NCI-H2227 treated with DMSO at 0.1 percent for 48 hours (cell line): ENCODE results near the gene PITX3.
A peak's percentile ranks its signal among the peaks of the same experiment; 100 is the strongest.
"Not testable (repeated sequence)": the region's sequence is repeated elsewhere in the genome, so short reads cannot be mapped to it uniquely, and the experiment has no call there.

Experiments
- DNase-seq: peaks from one replicate; lab custom pipeline; 2025; lab: John Stamatoyannopoulos, UW

Gene PITX3

GRCh38 chr10:102226542-102226870 is 14.8 kb downstream of the PITX3 start:
- no peak for DNase-seq

GRCh38 chr10:102225646-102226541 is 15.4 kb downstream of the PITX3 start, which contains the start of gene ELOVL3:
Gene ELOVL3 (plus strand): TSS chr10:102226299. CDS start chr10:102226549, 250 bp downstream.
- DNase-seq, result peak; percentile 88

GRCh38 chr10:102222797-102223196 is 18.5 kb downstream of the PITX3 start:
- DNase-seq, result no peak

- DNase-seq, result no peak
Measured at GRCh38 chr10:102220612-102221011, 20.7 kb downstream of the PITX3 start.

- DNase-seq, result no peak
Measured at GRCh38 chr10:102219370-102219769, 21.9 kb downstream of the PITX3 start.

- not testable (repeated sequence) for DNase-seq
Measured at GRCh38 chr10:102213599-102213998, 27.7 kb downstream of the PITX3 start.

GRCh38 chr10:102211615-102212299 is 29.6 kb downstream of the PITX3 start:
- DNase-seq, result no peak

DNA sequence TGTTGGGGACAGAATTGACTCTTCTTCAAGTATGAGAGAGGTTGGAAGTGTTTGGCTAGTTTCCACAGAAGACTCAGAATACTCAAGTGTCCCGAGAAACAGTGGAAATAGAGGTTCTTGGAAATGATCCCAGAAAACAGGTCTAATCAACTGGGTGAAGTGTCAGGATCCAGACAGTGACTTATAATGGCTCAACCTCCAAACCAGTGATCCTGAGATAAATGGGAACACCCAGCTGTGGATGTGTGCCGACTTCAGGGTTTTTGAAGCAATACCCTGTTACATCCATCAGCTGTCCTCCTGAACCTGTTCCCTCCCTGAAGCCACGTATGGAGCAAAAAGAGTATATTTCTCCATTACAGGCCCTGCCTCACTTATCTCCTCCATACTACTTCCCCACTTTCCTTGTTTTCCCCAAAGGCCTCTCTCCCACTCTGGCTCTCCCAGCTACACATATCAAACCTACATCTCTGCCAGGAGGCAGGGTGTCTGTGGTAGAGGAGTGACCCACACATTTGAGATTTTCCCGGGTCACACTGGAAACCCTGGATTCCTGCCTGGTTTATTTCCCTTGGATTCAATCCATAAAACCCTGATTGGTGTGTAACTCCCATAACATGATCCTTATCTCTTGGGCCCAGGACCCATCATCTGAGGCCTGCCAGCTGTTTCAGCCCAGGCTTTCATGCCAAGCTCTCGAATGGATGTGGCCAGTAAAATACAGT is 32.8 kb downstream of the PITX3 start:
- DNase-seq, result no peak

GRCh38 chr10:102202386-102202785 is 38.9 kb downstream of the PITX3 start:
- no peak for DNase-seq

- no peak for DNase-seq
Measured at GRCh38 chr10:102200751-102201640, 40.3 kb downstream of the PITX3 start.

DNA sequence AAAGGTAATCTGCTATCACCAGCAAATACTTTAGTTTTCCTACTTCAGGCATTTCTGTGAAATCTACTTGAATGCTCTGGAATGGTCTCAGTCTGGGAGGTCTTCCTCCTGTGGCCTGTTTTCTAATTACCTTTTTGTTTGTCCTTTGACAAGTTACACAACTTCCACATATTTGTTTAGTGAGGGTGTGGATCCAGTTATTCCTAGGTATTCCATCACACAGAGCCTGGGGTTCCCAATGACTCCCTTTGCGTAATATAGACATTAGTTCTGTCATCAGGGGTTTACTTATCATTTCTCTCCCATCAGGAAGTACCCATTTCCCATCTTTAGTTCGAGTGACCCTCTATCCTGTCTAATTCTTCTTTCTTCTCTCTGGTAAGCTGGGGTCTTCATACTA is 43.3 kb downstream of the PITX3 start:
- DNase-seq, result no peak

DNA sequence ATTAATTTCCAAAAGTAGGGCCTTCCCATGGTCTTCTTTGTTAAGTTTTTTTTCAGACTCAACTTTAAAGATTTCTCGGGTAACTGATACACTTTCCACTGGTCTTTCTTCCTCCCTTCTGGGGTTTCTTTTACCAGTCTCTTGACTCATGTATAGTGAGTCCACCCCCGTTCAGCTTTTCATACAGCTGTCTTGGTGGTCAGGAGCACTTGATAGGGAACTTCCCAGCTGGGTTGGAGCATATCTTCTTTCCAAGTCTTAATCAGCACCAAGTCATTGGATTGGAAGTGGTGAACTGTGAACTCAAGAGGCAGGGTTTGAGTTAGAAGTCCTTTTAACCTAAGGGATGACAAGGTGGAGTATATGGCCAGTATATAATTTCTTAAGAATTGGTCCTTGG is 44.4 kb downstream of the PITX3 start:
- no peak for DNase-seq

DNA sequence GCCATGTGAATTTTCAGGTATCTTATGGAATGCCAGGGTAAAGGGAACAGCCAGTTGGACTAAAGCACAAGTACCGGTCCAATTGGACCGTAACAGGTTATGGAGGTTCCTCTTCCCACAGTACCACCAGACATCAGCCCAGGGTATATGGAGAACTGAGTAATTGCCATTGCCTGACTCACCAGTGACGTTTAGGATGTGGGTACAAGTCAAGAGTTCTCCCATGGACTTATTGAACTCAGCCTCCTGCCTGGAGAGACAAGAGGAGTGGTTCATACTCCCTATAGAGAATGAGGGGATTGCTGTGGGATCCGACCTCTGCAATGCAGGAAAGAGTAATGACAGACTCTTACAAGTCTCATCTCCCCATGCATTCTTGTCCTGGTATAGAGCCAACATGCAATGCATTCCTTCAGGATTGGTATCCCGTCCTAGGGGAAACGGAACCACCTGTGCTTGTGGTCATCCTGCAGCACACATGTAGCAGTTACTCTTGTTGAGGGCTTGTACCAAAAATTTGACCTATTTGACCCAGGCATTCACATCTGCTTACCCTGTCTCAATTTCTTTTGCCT is 45.9 kb downstream of the PITX3 start:
- DNase-seq, result no peak

DNA sequence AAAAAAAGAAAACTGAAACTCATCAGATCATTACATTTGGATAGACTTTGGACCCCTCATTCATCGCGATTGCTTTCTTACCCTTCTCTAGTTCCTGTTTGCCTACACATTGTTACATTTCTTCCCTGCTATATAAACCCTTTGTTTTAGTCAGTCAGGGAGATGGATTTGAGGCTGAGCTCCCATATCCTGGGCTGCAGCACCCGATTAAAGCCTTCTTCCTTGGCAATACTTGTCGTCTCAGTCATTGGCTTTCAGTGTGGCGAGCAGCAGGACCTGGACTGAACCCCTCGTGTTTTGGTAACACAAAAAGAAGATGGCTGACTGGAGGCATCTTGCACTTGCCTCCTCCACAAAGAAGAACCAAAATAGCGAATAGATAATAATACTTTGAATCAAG is 49.4 kb downstream of the PITX3 start:
- DNase-seq, result no peak

DNA sequence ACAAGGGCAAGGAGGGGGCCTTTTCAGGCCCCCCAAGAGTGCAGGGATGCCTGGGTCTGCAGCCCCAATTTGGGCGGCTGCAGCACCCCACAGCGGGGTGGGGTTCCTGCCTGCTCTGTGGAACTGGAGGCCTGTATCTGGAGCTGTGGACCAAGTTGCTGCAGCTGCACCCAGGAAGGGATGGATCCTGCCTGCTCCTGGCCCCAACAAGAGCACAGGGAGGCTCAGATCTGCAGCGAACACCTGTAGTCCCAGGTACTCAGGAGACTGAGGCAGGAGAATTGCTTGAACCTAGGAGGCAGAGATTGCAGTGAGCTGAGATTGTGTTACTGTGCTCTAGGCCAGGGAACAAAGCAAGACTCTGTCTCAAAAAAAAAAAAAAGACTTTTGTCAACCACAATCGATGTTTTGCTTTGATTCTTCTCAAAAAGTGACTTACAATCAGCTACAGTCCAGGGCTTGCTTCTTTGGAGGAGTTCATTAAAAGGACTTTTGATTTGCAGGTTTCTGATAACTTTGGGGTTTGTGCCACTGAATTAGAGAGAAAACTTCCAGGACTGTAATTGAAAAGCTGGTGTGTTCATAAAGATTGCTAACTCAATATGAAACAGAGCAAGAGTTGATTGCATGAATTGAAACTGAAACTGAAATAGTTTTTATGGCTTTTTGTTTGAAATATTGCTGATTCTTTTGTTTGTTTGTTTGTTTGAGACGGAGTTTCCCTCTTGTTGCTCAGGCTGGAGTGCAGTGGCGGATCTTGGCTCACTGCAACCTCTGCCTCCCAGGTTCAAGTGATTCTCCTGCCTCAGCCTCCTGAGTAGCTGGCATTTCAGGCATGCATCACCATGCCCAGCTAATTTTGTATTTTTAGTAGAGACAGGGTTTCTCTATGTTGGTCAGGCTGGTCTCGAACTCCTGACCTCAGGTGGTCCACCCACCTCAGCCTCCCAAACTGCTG is 52.1 kb downstream of the PITX3 start:
- not testable (repeated sequence) for DNase-seq

DNA sequence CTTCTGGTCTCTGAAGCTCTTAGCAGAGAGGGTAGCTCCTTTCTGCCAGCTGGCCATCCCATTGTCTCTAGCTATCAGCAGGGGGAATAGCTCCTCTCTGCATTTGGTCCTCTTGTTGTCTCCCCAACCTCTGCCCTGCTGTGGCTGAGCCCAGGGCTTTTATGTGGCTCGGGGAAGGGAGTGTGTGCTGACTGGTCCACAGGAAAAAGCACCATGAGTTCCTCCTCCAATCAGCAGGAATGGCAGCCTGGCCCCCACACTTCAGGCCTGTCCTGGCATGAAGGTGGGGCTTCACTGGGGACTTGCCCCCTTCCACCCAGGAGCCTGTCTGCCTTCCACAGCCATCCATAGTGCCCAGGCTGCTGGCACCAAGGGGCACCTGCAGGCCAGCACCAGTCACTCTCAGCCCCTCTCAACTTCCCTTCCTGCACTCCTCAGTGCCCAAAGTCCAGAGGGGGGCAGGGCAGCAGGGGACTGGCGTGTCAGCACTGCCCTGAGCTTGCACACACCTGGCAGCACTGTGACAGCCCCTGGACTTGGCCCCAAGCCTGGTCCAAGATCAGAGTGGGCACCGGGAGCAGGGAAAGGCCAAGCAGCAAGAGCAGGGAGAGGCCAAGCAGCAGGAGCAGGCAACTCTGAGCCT is 52.9 kb downstream of the PITX3 start:
- DNase-seq, result no peak

- DNase-seq, result no peak
Measured at GRCh38 chr10:102185811-102186527, 55.3 kb downstream of the PITX3 start.

DNA sequence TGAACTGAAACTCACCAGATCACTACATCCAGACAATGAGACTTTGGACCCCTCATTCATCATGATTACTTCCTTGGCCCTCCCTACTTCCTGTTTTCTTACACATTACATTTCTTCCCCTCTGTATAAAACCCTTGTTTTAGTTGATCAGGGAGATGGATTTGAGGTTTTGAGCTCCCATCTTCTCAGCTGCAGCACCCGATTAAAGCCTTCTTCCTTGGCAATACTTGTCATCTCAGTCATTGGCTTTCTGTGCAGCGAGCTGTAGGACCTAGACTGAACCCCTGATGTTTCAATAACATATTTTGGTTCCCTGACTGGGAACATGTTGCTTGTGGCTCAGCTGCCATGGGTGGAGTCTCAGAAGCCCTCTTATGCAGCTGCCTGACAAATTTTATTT is 56.0 kb downstream of the PITX3 start:
- DNase-seq, result no peak

DNA sequence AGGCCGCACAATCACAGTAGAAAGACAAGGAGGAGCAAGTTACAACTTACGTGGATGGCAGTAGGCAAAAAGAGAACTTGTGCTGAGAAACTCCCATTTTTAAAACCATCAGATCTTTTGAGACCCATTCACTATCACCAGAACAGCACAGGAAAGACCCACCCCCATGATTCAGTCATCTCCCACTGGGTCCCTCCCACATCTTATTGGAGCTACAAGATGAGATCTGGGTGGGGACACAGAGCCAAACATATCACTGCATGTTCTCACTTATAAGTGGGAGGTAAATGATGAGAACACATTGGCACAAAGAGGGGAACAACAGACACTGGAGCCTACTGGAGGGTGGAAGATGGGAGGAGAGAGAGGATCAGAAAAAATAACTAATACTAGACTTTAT is 56.7 kb downstream of the PITX3 start:
- DNase-seq, result no peak
